SK-N-SH treated with all-trans-retinoic acid at 6 μM for 48 hours (cell line): ENCODE data around the gene PAM16.

ENCODE experiments used
- ATAC-seq: fragments of 200-7000 bp; cut with Tn5 transposase; 3 replicates; pipeline ENCODE4 v1.9.1; 2020; ENCODE audit warnings: mild to moderate bottlenecking, moderate library complexity
- BACH2 ChIP-seq: fragments of 250-450 bp; sonication (Bioruptor Pico); IDR thresholded peaks from 2 replicates; pipeline ENCODE4 v1.9.0; 2021; ENCODE audit warnings: mild to moderate bottlenecking, borderline replicate concordance
- CSRNP3 ChIP-seq: fragments of 250-450 bp; sonication (Bioruptor Pico); IDR thresholded peaks from 2 replicates; pipeline ENCODE4 v1.5.1; 2021; ENCODE audit warnings: mild to moderate bottlenecking, moderate library complexity
- ESRRG ChIP-seq: fragments of 250-450 bp; sonication (Bioruptor Pico); IDR thresholded peaks from 2 replicates; pipeline ENCODE4 v1.6.1; 2021; ENCODE audit warnings: mild to moderate bottlenecking
- PATZ1 ChIP-seq: fragments of 250-450 bp; sonication (Bioruptor Pico); IDR thresholded peaks from 2 replicates; pipeline ENCODE4 v1.8.0; 2020; ENCODE audit warnings: mild to moderate bottlenecking, moderate library complexity, borderline replicate concordance
- POU6F1 ChIP-seq: fragments of 250-450 bp; sonication (Bioruptor Pico); IDR thresholded peaks from 2 replicates; pipeline ENCODE4 v1.8.0; 2021; ENCODE audit warnings: low read depth, mild to moderate bottlenecking, moderate library complexity, borderline replicate concordance
- PPARA ChIP-seq: fragments of 250-450 bp; sonication (Bioruptor Pico); IDR thresholded peaks from 2 replicates; pipeline ENCODE4 v1.5.0; 2020; ENCODE audit warnings: mild to moderate bottlenecking, borderline replicate concordance
- SNAI2 ChIP-seq: fragments of 250-450 bp; sonication (Bioruptor Pico); IDR thresholded peaks from 2 replicates; pipeline ENCODE4 v1.5.0; 2020; ENCODE audit warnings: mild to moderate bottlenecking, moderate library complexity
- TOX ChIP-seq: fragments of 250-450 bp; sonication (Bioruptor Pico); IDR thresholded peaks from 2 replicates; pipeline ENCODE4 v1.8.0; 2021; ENCODE audit warnings: mild to moderate bottlenecking, moderate library complexity, borderline replicate concordance
- TSHZ2 ChIP-seq: fragments of 250-450 bp; sonication (Bioruptor Pico); IDR thresholded peaks from 2 replicates; pipeline ENCODE4 v1.5.0; 2020; ENCODE audit warnings: mild to moderate bottlenecking, moderate library complexity
- ZC3H10 ChIP-seq: fragments of 250-450 bp; sonication (Bioruptor Pico); IDR thresholded peaks from 2 replicates; pipeline ENCODE4 v1.5.1; 2021; ENCODE audit warnings: mild to moderate bottlenecking, moderate library complexity
- ZNF565 ChIP-seq: fragments of 450-650 bp; formaldehyde crosslinking; conservative IDR thresholded peaks from 2 replicates; pipeline ENCODE4 v1.5.0; 2020; ENCODE audit warnings: low read depth, mild to moderate bottlenecking, moderate library complexity
- ZNF70 ChIP-seq: fragments of 450-650 bp; formaldehyde crosslinking; IDR thresholded peaks from 2 replicates; pipeline ENCODE4 v1.5.0; 2020; ENCODE audit warnings: mild to moderate bottlenecking, moderate library complexity
- ZNF8 ChIP-seq: fragments of 450-650 bp; formaldehyde crosslinking; IDR thresholded peaks from 2 replicates; pipeline ENCODE4 v1.5.0; 2020; ENCODE audit warnings: mild to moderate bottlenecking, moderate library complexity

Gene PAM16

GRCh38 chr16:4390266-4391260 lies 39.4 kb upstream of the PAM16 start:
- no peak for TF ChIP-seq SNAI2 (CRISPR knock-in tag)
- TF ChIP-seq ZC3H10: no peak
- no peak for TF ChIP-seq TSHZ2 (CRISPR knock-in tag)
- no peak for TF ChIP-seq TOX (CRISPR knock-in tag)
- no peak for TF ChIP-seq ZNF70
- TF ChIP-seq POU6F1 (CRISPR knock-in tag): no peak
- no peak for TF ChIP-seq BACH2
- TF ChIP-seq PPARA (CRISPR knock-in tag): no peak
- TF ChIP-seq ESRRG (CRISPR knock-in tag): no peak
- no peak for TF ChIP-seq CSRNP3 (CRISPR knock-in tag)
- TF ChIP-seq ZNF8 (CRISPR knock-in tag): no peak
- TF ChIP-seq, all 23 proteins: peak for 0
- ATAC-seq: no peak

GRCh38 chr16:4389051-4389955 lies 38.2 kb upstream of the PAM16 start:
- no peak for ATAC-seq

GRCh38 chr16:4388271-4389021 lies 37.3 kb upstream of the PAM16 start:
- ATAC-seq: no peak
- TF ChIP-seq PATZ1 (CRISPR knock-in tag): no peak
- no peak for TF ChIP-seq ZNF8 (CRISPR knock-in tag)
- TF ChIP-seq ZNF565 (CRISPR knock-in tag): no peak
- TF ChIP-seq PPARA (CRISPR knock-in tag): no peak
- TF ChIP-seq POU6F1 (CRISPR knock-in tag): no peak

More at GRCh38 chr16:4389051-4389955, 38.2 kb upstream of the PAM16 start:
- TF ChIP-seq ZNF565 (CRISPR knock-in tag): no peak
- TF ChIP-seq, all 23 proteins: peak for 0
